Fibroblast of skin of left quadriceps (primary cell): Measurements from ENCODE around the gene IGFALS.

ENCODE experiments used
- DNase-seq, 2 experiments: peaks; one replicate each; pipeline ENCODE4 v3.0.0-alpha.2; 2013; ENCODE audit warnings: low read depth in 2 of 2

IGFALS gene

GRCh38 chr16:1793578-1794220 is at the start of gene IGFALS:
Gene IGFALS (minus strand): TSS chr16:1793705. CDS start chr16:1793652, 53 bp downstream.
- DNase-seq: no peak

GRCh38 chr16:1839554-1839953 is 46.0 kb upstream of the IGFALS start:
- peak; percentile 71 to 72 for DNase-seq

- DNase-seq: no peak
Observed at GRCh38 chr16:1834096-1834495, 40.6 kb upstream of the IGFALS start.

GRCh38 chr16:1832838-1833454 is 39.4 kb upstream of the IGFALS start:
- DNase-seq: no peak

GRCh38 chr16:1831186-1832075 is 37.9 kb upstream of the IGFALS start:
- no peak for DNase-seq

GRCh38 chr16:1830213-1830612 is 36.7 kb upstream of the IGFALS start:
- DNase-seq: no peak

GRCh38 chr16:1828645-1829410 is 35.3 kb upstream of the IGFALS start:
- no peak for DNase-seq

- DNase-seq: peak; percentile 84
Observed at GRCh38 chr16:1826691-1827573, 33.4 kb upstream of the IGFALS start, which contains the start of the genes FAHD1 and HAGH. Gene FAHD1 (plus strand): TSS chr16:1827206. CDS start chr16:1827239, 33 bp downstream. Gene HAGH (minus strand): TSS chr16:1826825. CDS start chr16:1826787, 38 bp downstream.

GRCh38 chr16:1825864-1826690 is 32.6 kb upstream of the IGFALS start:
- peak in 1 of 2 experiments; percentile 5 for DNase-seq

- DNase-seq: no peak
Observed at GRCh38 chr16:1825381-1825863, 31.9 kb upstream of the IGFALS start.

- peak in 1 of 2 experiments; percentile 3 for DNase-seq
Observed at GRCh38 chr16:1823821-1824220, 30.3 kb upstream of the IGFALS start.

- no peak for DNase-seq
Observed at GRCh38 chr16:1822801-1823200, 29.3 kb upstream of the IGFALS start.

- no peak for DNase-seq
Observed at GRCh38 chr16:1821861-1822611, 28.5 kb upstream of the IGFALS start.

- no peak for DNase-seq
Observed at GRCh38 chr16:1820946-1821290, 27.4 kb upstream of the IGFALS start.

GRCh38 chr16:1820096-1820945 is 26.8 kb upstream of the IGFALS start:
- no peak for DNase-seq

- DNase-seq: no peak
Observed at GRCh38 chr16:1819611-1820010, 26.1 kb upstream of the IGFALS start.

- no peak for DNase-seq
Observed at GRCh38 chr16:1818873-1819525, 25.5 kb upstream of the IGFALS start.
